HG03378 (cell line): ENCODE results near the gene CMTM7.

ENCODE experiments used
- ATAC-seq: cut with Tn5 transposase; IDR thresholded peaks from one replicate; pipeline ENCODE4 v1.9.1; 2021; ENCODE audit warnings: mild to moderate bottlenecking, moderate library complexity; ENCODE audit not compliant: unreplicated experiment

CMTM7 gene

GRCh38 chr3:32435911-32436815, 44.5 kb downstream of the CMTM7 start:
- ATAC-seq, result no peak

- ATAC-seq, result peak; percentile 28
These were observed 45.1 kb downstream of the CMTM7 start for GRCh38 chr3:32436816-32437189.

- no peak for ATAC-seq
These were observed 46.2 kb downstream of the CMTM7 start for GRCh38 chr3:32437896-32438295.

- peak; percentile 96 for ATAC-seq
These were observed 47.1 kb downstream of the CMTM7 start for GRCh38 chr3:32438596-32439344.

- peak; percentile 22 for ATAC-seq
These were observed 47.8 kb downstream of the CMTM7 start for GRCh38 chr3:32439421-32439820.

- ATAC-seq, result no peak
These were observed 49.1 kb downstream of the CMTM7 start for GRCh38 chr3:32440611-32441350.

- no peak for ATAC-seq
These were observed 51.1 kb downstream of the CMTM7 start for GRCh38 chr3:32442766-32443165.

- ATAC-seq, result no peak
These were observed 51.8 kb downstream of the CMTM7 start for GRCh38 chr3:32443478-32443877.

GRCh38 chr3:32447865-32448400, 56.3 kb downstream of the CMTM7 start:
- ATAC-seq, result no peak

- ATAC-seq, result no peak
These were observed 57.2 kb downstream of the CMTM7 start for GRCh38 chr3:32448686-32449474.

- ATAC-seq, result no peak
These were observed 58.0 kb downstream of the CMTM7 start for GRCh38 chr3:32449691-32450090.

GRCh38 chr3:32450426-32450825, 58.8 kb downstream of the CMTM7 start:
- ATAC-seq, result no peak

- ATAC-seq, result no peak
These were observed 59.5 kb downstream of the CMTM7 start for GRCh38 chr3:32450992-32451659.

GRCh38 chr3:32452009-32452408, 60.4 kb downstream of the CMTM7 start:
- no peak for ATAC-seq

- no peak for ATAC-seq
These were observed 61.7 kb downstream of the CMTM7 start for GRCh38 chr3:32453346-32453745.

- no peak for ATAC-seq
These were observed 62.5 kb downstream of the CMTM7 start for GRCh38 chr3:32454111-32454510.

- no peak for ATAC-seq
These were observed 63.3 kb downstream of the CMTM7 start for GRCh38 chr3:32454731-32455608.

GRCh38 chr3:32455609-32456428, 64.2 kb downstream of the CMTM7 start:
- ATAC-seq, result no peak
